ENCODE data around the gene SMIM28. TPM values are rescaled to one million over a fixed set of nuclear protein-coding genes. Genes with fewer than 3 reads are reported as not detected.

SMIM28 gene
- not detected in 2 replicates for total RNA-seq

GRCh38 chr6:138377844-138378243 is at the start of gene SMIM28:
Gene SMIM28 (plus strand): TSS chr6:138377905. CDS start chr6:138378073, 168 bp downstream.

GRCh38 chr6:138403801-138404665 is 26.3 kb downstream of the SMIM28 start, which contains the start of gene HEBP2:
Gene HEBP2 (plus strand): TSS chr6:138404223. CDS start chr6:138404496, 273 bp downstream.

Small RNA genes within 50 kb of the gene (small RNA-seq; reads per million reads assigned to genes)
- gene AL031003.1 (ENCODE audit: low replicate concordance): not detected

Other genes with a start within 250 kb of the SMIM28 start
- gene ARFGEF3, start 216.0 kb upstream of the SMIM28 start, total RNA-seq: under 0.01 and 0.22 TPM in 2 replicates
- not detected in 2 replicates for gene PBOV1, start 159.4 kb upstream of the SMIM28 start, total RNA-seq
- gene HEBP2, start 26.3 kb downstream of the SMIM28 start, total RNA-seq: 7.7 and 35.2 TPM in 2 replicates
- gene NHSL1, start 121.6 kb downstream of the SMIM28 start, total RNA-seq: 15.5 and 28.9 TPM in 2 replicates